Stimulated activated CD8-positive, alpha-beta memory T cell treated with anti-CD3 and anti-CD28 coated beads, Interleukin-7, amount 100 ng/mL, for 1 hour (primary cell): Measurements from ENCODE around the gene WRNIP1.
"Not testable (repeated sequence)": the region's sequence is repeated elsewhere in the genome, so short reads cannot be mapped to it uniquely, and the experiment has no call there.

Source experiments
- DNase-seq, 2 donors: peaks; one replicate each; pipeline ENCODE4 v3.0.0-alpha.2; 2020; ENCODE audit warnings: low read depth in 2 of 2

The WRNIP1 gene

DNA sequence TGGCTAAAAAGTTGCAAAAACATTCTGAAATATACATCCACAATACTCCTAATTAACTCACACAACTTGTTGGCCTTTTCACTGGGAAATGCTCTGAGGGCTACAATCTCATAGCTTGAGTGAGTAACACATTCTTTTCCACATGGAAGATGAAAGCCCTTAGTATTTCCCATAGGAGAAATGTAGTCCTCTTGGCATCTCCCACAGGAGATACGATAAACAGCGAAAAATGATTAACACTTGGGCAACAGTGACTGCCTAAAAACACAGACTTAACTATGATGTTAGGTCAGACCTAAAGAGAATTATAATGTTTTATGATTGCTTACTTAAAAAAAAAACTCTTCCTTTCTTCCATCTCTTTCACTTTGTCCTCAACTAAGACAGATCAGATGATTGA lies 23.4 kb upstream of the WRNIP1 start:
- no peak for DNase-seq

DNA sequence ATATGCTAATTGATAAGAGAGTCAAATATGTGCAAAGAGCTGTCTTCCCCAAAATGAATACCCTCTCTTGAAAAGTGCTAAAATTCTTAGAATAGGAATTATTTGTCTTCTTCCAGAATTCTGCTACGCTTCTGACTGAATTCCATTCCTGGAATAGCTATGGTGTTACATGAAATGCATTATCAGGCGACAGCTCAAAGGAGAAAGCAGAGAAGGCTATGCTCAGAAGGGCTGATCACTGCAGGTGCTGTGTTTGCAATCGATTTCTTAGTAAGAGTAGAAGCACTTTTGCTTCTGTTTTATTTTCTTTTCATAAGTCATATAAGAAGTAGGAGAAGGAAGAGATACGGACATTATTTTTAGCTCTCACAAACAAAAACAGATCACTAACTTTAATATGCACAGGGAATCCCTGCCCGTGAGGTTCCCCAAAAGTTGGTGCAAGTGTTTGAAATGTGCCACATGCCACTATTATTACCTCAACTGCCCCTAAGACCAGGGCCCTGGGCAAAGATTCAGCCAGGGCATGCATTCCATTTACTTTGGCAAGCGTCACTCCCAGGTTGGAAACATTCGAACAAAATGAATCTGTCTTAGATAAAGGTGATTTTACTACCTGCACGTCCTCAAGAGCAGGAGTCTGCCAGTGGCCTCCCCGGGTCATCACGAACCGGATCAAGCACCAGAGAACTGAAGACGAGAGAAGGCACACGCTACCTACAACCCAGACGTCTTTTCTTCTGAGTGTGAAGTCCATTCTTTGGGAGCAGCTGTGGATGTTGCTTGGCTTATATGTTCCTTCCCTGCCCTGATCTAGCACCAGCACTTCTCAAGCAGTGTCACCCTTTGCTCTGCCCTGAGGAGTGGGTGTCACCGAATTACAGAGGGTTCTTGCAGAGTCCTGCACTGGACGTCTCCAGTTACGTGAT lies 21.6 kb upstream of the WRNIP1 start:
- no peak for DNase-seq

DNA sequence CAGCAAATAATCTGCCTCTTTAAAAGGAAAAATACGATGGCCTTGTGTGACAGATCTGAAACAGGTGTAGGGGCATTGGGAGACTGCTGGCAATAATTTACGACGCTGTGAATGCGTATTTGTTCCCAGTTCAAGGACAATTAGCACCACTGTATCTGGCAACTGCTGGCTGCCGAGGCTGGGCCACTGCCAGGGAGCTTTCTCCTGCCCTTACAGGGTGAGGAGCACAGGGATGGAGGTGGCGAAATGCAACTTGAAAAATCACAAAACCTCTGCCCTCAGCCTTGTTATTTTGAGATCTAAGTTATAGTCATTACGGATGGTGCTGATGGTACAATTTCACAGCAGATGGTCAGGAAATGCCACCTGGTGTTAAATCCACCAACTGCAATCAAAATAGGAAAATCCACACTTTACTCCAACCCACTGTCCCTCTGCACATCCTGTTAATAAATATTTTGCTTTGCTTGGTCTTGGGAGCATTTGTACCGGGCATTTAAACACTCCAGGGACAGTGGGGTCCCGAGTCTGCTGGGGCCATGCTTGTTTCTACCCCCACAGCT lies 20.9 kb upstream of the WRNIP1 start:
- no peak for DNase-seq

DNA sequence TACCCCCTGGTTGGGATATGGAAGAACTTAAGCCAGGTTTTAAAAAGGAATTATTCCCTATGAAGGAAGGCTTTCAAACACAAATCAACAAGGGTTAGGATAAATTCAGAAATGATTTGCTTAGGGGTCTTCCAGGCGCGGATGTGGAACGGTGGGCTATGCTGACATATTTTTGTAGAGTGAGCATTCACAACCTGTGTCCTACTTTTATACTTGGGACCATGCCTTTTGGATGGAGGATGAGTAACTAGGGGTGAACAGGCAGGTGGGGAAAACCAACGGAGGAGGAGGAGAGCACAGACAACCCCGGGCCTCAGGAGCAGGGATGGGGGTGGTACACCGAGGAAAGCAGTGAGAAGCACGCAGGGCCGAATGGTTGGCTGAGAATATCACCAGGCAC lies 20.4 kb upstream of the WRNIP1 start:
- no peak for DNase-seq

DNA sequence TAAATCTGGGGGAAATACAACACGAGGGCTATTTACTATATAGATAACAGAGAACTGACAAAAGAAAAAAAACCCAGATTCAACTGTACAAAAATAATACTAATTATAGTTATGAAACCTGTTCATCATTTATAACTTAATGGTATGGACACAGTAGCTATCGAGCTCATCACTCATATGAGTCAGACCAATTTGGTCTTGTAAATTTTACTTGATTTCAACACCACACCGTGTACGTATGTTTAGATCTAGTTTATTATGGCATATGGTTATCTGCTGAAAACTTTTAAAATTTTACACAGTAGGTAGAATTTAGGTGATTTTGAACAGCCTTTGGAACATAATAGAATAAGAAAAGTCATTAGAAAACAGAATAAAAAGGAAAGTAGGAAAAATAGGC lies 19.9 kb upstream of the WRNIP1 start:
- DNase-seq = no peak

DNA sequence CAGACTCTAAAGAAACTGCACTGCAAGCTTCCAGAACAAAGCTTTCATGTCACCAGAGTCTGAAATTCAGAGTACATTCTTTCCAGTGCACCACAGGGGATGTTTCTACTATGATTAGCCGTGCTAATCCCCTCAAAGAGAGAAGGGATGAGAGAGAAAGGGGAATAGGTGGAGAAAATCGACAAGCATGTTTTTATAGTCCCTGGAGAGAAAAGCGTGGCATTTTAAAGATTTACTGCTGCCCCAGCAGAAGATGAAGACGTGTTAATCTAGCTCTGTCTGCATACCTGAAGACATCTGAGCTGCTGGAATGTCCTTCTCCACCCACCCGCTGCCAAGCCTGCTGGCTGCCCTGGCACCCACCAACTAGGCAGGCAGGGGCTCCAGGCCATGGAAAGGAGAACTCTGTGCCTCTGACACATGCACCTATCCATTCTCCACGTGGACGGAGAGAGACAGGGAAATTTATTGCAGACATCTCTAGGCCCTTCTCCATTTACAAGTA lies 18.6 kb upstream of the WRNIP1 start:
- no peak for DNase-seq

DNA sequence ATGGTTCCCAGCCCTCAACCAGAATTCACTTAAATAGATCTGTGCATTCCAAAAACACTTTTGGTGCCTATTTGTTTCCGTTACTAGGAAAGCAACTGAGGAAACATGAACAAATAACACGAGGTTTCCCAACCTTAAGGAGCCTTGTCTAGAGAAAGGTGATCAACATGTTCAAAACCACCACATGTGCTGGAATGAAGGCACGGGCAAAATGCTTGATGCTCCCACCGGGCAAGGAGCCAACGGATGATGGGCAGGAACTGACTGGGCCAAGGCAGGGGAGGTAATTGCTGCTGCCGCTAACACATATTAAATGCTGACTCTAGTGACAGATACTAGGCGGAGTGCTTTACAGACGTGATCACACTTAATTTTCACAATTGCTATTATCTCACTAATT lies 17.0 kb upstream of the WRNIP1 start:
- DNase-seq = no peak

DNA sequence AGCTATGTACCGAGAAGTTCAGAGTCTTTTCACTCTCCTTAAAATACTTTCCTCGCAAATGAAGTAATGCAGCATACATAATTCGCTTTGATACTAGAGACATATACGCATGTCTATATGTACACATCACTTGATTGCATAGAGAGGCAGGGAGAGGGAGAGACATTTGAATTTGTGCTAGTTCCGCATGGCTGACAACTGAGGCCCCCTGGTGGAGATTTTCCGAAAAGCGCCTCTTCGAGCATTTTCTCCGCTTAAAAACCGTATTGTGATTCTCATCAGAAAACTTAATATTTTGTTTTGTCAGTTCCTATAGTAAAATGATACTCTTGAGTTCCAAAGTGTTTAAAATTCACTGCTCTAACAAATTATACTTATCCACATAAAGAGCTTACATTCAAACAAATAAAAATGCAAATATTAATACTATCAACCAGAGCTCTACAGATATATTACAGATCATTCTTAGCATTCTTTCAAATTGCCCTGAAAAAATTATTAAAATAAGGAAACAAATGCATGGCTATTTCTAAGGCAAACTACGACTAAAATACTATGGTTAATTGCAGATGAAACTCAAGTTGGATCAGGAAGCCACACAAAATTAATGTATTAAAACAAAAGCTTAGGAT lies 15.1 kb upstream of the WRNIP1 start:
- DNase-seq = peak; percentile 26 to 55

DNA sequence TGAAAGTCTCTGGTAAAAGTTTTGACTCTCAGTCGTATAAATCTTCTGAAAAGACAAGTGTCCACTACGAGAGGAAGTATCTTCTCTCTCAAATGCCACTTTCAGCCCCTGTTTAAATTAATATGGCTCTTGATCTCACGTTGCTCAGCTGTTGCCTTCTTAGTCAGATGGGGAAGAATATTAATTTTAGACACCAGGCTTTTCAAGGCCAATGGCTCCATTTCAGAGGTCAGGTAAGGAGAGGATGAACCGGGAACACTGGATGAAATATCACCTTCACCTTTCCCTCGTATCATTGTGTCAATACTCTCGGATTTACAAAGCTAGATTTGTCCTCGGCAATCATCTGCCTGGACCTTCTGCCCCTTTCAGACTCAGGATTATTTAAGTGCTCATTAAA lies 14.4 kb upstream of the WRNIP1 start, which contains the start of gene MYLK4:
Gene MYLK4 (minus strand): TSS at position 91 of the 400 bp plus-strand sequence. CDS start 1,628 bp downstream, outside the sequence.
- DNase-seq = no peak

DNA sequence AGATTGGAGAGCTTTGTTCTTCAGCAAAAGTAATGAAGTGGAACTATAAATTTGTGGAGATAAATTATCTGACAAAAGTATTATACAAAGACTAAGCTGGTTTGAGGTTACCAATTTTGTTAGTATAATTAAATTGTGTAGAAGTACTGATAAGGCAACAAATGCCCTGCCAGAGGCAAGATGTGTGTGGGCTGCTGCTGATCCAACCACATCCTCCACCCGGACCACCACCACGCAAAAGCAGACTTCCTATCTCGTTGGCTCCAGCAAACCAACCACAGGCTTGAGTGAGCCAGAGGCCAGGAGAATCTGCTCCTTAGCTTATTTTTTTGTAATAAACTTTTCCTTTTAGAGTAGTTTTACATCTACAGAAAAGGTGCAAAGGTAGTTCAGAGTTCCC lies 13.3 kb upstream of the WRNIP1 start:
- DNase-seq = no peak

DNA sequence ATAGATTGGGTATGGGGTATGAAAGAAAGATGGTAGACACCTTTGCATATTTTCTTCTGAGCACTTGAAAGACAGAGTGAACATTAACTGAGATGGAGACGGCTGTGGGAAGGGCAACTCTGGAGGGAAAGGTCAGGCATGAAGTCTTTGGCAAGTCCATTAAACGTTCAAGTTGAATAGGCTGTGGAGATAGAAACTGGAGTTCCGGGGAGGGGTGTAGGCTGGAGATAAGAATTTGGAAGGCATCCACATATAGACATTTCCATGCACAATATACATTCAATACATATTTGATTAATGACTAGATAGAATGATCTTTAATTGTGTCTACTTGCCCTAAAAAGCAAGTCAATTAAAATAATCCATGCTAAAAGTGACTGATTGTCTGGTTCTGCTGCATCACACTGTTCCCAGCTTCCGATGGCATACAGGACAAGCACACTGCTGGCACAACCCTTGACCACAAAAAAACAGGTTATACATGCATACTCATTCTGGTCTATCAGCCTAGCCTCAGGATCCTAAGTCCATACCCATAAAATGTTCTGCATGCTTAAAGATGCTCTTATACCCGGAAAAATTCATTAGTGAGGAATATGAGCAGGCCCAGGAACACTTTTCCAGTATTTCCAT lies 12.6 kb upstream of the WRNIP1 start:
- no peak for DNase-seq

DNA sequence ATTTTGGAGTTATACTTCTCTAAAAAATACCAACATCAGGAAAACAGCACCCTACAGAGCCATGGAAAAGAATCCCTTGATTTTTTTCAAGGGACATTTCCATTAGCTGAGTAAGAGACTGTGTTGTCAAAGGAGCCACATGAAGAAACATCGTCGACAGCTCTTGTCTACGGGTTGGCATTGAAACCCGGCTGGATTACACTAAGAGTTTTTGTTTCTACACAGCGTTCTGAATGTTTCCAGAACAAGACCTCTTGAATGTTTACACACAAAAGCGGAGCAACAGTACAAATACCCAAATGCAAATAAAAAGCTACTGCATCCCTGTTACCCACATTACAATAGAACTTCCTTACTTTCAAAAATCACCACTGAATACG lies 12.1 kb upstream of the WRNIP1 start:
- DNase-seq = no peak

DNA sequence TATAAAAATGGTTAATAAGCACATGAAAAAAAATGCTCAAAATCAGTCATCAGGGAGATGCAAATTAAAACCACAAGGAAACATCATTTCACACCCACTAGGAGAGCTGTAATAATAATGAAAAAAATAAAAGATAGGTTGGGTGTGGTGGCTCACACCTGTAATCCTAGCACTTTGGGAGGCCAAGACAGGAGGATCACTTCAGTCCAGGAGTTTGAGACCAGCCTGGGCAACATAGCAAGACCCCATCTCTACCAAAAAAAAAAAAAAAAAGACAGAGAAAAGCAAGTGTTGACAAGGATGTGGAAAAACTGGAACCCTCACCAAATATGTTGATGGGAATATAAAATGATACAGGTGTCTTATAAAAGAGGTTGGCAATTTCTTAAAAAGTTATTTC lies 11.4 kb upstream of the WRNIP1 start:
- no peak for DNase-seq

DNA sequence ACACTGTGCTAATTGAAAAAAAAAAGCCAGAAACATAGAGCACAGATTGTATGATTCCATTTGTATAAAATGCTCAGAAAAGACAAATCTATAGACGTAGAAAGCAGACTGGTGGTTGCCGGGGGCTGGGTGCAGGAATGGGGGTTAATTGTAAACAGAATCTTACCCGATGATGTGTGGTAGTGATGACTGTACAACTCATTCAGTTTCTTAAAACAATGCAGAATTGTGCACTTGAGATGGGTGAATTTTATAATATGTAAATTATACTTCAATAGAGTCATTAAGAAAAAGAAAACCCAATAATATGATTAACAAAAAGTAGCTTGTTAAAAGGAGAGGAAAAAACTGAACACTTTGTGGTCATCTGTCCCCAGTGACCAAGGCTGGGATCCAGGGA lies 10.8 kb upstream of the WRNIP1 start:
- no peak for DNase-seq

DNA sequence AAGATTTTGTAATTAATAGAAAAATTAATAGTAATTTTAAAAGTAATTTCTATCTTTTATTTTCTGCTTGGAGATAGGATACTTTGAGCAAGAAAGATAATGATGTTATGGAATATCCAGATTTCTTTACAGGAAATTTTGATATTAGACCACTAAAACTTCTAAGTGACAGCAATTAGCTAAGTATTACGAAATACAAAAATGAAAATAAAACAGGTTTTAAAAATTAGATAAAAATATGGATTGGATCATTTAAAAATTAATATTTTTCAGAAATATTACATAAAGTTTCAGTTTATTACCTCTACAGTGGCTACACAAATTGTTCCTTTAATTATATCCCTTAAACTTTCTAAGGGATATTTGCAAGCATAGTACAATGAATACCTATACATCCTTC lies 10.3 kb upstream of the WRNIP1 start:
- no peak for DNase-seq

DNA sequence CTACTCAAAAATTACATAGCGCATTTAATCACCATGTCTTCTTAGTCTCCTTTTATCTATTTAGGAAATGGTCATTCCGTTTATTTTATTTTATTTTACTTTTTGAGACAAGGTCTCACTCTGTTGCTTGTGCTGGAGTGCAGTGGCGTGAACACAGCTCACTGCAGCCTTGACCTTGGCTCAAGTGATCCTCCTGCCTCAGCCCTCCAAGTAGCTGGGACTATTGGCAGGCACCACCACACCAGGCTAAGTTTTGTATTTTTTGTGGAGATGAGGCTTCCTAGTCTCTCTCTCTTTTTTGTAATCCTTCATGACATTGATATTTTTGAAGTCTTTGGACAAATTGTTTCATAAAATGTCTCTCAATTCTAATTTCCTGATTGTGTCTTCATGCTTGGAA lies 9.7 kb upstream of the WRNIP1 start:
- no peak for DNase-seq

DNA sequence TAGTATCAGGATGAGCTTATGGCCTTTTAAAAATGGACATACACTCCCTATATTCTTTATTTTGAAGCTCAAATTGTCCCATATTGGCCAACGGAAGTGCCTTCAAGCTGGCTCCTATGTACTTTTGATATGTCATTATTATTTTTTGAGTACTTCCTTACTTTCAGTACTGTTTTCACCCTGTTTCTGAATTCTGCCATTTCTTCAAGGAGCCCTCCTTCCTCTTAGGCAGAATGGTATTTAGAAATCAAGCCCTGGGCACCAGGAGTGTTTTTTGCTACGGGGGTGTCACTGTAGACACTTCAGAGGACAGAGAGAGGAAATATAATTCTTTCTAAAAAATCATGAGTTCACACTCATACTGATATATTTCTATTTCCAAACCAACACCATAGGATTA lies 9.0 kb upstream of the WRNIP1 start:
- DNase-seq = no peak

DNA sequence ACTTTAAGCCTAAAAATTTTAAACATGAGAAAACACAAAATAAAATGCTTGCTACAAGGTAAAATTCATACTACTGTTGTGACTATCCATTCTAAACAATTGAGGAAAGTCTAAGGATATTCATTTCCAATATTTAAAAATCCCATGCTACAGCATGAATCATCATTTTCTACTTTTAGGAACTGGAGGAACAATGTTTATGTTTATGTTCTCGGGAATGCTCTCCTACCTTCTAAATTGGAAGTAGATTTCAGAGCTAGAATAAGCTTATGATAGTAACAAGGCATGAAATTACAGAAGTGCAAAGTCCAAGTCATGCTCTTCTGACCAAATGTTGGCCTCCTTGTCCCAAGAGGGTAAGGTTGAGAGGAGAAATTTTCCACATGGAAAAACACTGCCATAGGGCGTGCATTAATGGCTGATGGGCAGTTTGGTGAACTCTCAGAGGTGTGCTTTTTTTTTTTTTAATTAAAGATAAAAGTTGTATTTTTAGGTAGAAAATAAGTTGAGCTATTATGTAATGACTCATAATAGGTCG lies 8.4 kb upstream of the WRNIP1 start:
- DNase-seq = no peak

DNA sequence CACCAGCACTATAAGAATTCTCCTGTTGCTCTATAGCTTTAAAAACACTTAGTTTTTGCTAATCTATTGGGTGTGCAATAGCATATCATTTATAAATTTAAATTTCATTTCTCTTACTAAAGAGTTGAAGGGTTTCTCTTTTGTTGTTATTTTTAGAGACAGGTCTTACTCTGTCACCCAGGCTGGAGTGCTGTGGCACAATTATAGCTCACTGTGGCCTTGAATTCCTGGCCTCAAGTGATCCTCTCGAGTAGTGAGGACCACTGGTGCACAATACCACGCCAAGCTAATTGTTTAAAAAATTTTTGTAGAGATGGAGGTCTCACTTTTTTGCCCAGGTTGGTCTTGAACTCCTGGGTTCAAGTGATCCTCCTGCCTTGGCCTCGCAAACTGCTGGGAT lies 6.2 kb upstream of the WRNIP1 start:
- no peak for DNase-seq

DNA sequence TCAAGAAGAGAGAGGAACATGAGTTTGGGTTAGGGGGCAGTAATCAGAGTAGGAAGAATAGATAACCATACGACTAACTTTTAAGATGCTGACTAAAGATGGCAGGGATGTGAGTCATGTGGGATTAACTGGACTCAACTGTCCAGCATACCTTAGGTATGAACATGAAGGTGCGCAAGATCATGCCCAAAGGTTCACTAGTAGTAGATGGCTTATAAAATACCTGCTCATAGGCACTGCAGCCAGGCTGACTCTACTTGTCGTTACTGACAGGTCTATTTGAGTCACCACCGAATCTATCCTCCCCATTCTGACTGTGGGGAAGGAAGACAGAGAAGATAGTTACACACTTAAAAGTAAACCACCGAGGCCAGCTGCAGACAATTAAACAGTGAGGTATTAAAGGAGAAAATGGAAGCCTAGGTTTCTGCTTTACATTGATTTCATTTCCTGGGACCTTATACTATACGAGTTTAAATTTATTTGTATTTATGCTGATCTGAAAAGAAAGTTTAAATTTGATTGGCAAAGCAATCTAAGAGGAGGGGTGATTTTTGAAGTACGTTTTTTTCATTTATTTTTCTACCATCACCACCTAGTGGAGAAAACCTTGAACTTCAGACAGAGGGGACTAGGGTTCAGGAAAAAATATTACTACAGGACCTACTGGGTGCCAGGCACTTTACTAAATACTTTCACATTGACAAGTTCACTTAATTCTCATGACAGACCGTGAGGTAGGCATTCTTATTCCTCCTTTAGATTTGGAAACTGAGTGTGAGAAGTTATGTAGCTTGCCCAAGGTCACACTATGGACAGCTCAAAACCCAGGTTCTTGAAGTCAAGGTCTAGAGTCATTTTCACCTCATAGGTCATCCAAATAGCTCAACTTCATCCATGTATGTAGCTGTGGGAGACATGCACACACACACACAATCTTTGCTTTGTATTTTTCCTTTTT lies 4.0 kb upstream of the WRNIP1 start:
- no peak for DNase-seq

DNA sequence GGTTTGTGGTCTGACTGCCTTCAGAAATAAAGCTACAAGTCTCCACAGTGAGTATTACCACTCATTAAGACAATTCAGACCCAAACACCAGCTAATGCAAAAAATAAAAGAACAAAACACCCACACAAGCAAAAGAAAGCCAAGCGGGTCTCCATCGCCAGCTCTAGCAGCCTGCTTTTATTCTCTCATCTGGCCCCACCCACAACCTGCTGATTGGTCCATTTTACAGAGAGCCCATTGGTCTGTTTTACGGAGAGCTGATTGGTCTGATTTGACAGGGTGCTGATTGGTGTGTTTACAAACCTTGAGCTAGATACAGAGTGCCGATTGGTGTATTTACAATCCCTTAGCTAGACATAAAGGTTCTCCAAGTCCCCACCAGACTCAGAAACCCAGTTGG lies 2.3 kb upstream of the WRNIP1 start:
- not testable (repeated sequence) for DNase-seq
